ENCODE measurements around the gene SLC25A47. TPM values are rescaled to one million over a fixed set of nuclear protein-coding genes. Genes with fewer than 3 reads are reported as not detected.

The SLC25A47 gene
- polyA plus RNA-seq, 3 donors = not detected

- peaks cover 48% of the 10 kb centered on the region for H3K79me2 ChIP-seq (ENCODE audit: insufficient read depth, low read length)
- H3K4me1 Mint-ChIP-seq = peaks cover 55% of the 10 kb centered on the region
- DNase-seq = no peak
- peaks cover 41% of the 10 kb centered on the region for H4K20me1 ChIP-seq (ENCODE audit: insufficient read depth, low read length)
- no peaks in the 10 kb centered on the region for H3K9me3 ChIP-seq (replicated peaks in 1 of 2; ENCODE audit: control insufficient read depth in 1 of 2, insufficient read depth in 1 of 2, low read length in 2 of 2)
- no peak overlapping the region for H2AFZ ChIP-seq (ENCODE audit: insufficient read depth, low read depth, low read length, poor library complexity, severe bottlenecking)
- no peak for TF ChIP-seq CTCF (IDR thresholded peaks at IDR 0.05)
- peak overlapping the region in 2 of 3 experiments; percentile 22 to 91 for H3K4me3 ChIP-seq (replicated peaks in 1 of 3; ENCODE audit: low read depth in 2 of 3, low read length in 3 of 3)
- H3K4me2 ChIP-seq (replicated peaks; ENCODE audit: extremely low read depth, low read length, poor library complexity, severe bottlenecking) = peak overlapping the region; percentile 85
- no peaks in the 10 kb centered on the region for H3K27me3 ChIP-seq (ENCODE audit: control insufficient read depth in 2 of 2, insufficient read depth in 2 of 2, low read length in 2 of 2)
- peaks cover 0 to 2% (median 0%) of the 10 kb centered on the region in 3 donors for H3K27me3 Mint-ChIP-seq (ENCODE audit: low read depth in 3 of 3)
- H3K4me1 ChIP-seq (ENCODE audit: control insufficient read depth in 1 of 2, insufficient read depth in 2 of 2, low read length in 2 of 2) = peaks cover 42 to 47% of the 10 kb centered on the region in 2 donors
- intact Hi-C loops (cut with micrococcal nuclease) = no loop called here
- peak overlapping the region; percentile 15 to 97 for H3K27ac ChIP-seq (ENCODE audit: low read depth in 1 of 2, low read length in 2 of 2)
- H3K36me3 Mint-ChIP-seq = peaks cover 56 to 74% of the 10 kb centered on the region in 2 donors
- H3K9me3 Mint-ChIP-seq = peaks cover 0 to 2% (median 0%) of the 10 kb centered on the region in 7 donors
- WGBS (ENCODE audit: insufficient coverage) = 86% methylated on average over 2 of the region's 4 CpGs
- peak overlapping the region; percentile 16 to 100 (median 100) for H3K27ac Mint-ChIP-seq
- peak overlapping the region; percentile 42 to 96 for H3K4me3 Mint-ChIP-seq
- H3K36me3 ChIP-seq (replicated peaks in 1 of 2; ENCODE audit: control insufficient read depth in 1 of 2, insufficient read depth in 2 of 2, low read length in 2 of 2) = peaks cover 30 to 49% of the 10 kb centered on the region in 2 donors
- H3K9ac ChIP-seq (ENCODE audit: insufficient read depth, low read length, poor library complexity, severe bottlenecking) = peak overlapping the region; percentile 99
Observed at GRCh38 chr14:100372357-100373048, 49.4 kb downstream of the SLC25A47 start.

- TF ChIP-seq CTCF (IDR thresholded peaks at IDR 0.05) = no peak
- peaks cover 0 to 2% (median 0%) of the 10 kb centered on the region in 3 donors for H3K27me3 Mint-ChIP-seq (ENCODE audit: low read depth in 3 of 3)
- Histone ChIP-seq H3K4me1 (ENCODE audit: control insufficient read depth in 1 of 2, insufficient read depth in 2 of 2, low read length in 2 of 2) (peaks cover 46 to 51% of the 10 kb centered on the region in 2 donors), H4K20me1 (ENCODE audit: insufficient read depth, low read length) (peaks cover 24% of the 10 kb centered on the region), H3K9me3 (replicated peaks in 1 of 2; ENCODE audit: control insufficient read depth in 1 of 2, insufficient read depth in 1 of 2, low read length in 2 of 2) (no peaks in the 10 kb centered on the region), H3K9ac (ENCODE audit: insufficient read depth, low read length, poor library complexity, severe bottlenecking) (peak overlapping the region; percentile 99), H3K27ac (ENCODE audit: low read depth in 1 of 2, low read length in 2 of 2) (peak overlapping the region; percentile 97 to 99), H2AFZ (ENCODE audit: insufficient read depth, low read depth, low read length, poor library complexity, severe bottlenecking) (no peak overlapping the region), H3K4me3 (replicated peaks in 1 of 3; ENCODE audit: low read depth in 2 of 3, low read length in 3 of 3) (peak overlapping the region; percentile 67 to 97 (median 91)), H3K36me3 (replicated peaks in 1 of 2; ENCODE audit: control insufficient read depth in 1 of 2, insufficient read depth in 2 of 2, low read length in 2 of 2) (peaks cover 13 to 31% of the 10 kb centered on the region in 2 donors), H3K27me3 (ENCODE audit: control insufficient read depth in 2 of 2, insufficient read depth in 2 of 2, low read length in 2 of 2) (no peaks in the 10 kb centered on the region), H3K4me2 (replicated peaks; ENCODE audit: extremely low read depth, low read length, poor library complexity, severe bottlenecking) (peak overlapping the region; percentile 85), H3K79me2 (ENCODE audit: insufficient read depth, low read length) (peaks cover 53% of the 10 kb centered on the region)
- H3K4me1 Mint-ChIP-seq = peaks cover 57% of the 10 kb centered on the region
- peaks cover 39 to 56% of the 10 kb centered on the region in 2 donors for H3K36me3 Mint-ChIP-seq
- H3K27ac Mint-ChIP-seq = peak overlapping the region; percentile 99 to 100 (median 100)
- intact Hi-C loops (cut with micrococcal nuclease) = no loop called here
- WGBS (ENCODE audit: insufficient coverage) = 60% methylated on average over 1 of the region's 2 CpGs
- DNase-seq = peak in 1 of 3 donors; percentile 12
- peak overlapping the region; percentile 96 to 98 for H3K4me3 Mint-ChIP-seq
- peaks cover 0 to 2% (median 0%) of the 10 kb centered on the region in 7 donors for H3K9me3 Mint-ChIP-seq
Observed at GRCh38 chr14:100374270-100374669, 51.1 kb downstream of the SLC25A47 start.
